NCI-H526 treated with DMSO at 0.1 percent for 48 hours (cell line): ENCODE results near the gene MED22.

Source experiments
- DNase-seq: peaks from one replicate; lab custom pipeline; 2025; lab: John Stamatoyannopoulos, UW

The MED22 gene

GRCh38 chr9:133355881-133356357 lies 8.0 kb upstream of the MED22 start:
- no peak for DNase-seq

DNA sequence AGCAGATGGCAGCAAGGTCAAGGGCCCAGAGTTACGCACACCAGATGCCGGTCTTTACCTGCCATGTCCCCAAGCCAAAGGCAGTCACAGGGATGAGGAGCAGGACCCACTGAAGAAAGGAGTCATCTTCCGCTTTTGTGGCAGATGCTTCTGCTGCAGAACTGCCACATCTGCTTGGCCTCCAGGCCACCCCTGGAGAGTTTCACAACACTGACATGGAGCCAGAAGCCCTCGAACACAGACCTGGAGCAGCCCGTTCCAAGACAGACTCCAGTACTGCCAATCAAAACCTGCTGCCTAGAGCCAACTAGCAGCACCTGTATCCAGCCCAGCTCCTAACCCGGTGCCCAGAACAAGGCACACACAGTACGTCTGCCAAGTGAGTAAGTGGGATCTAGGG lies 6.8 kb upstream of the MED22 start:
- DNase-seq = no peak

DNA sequence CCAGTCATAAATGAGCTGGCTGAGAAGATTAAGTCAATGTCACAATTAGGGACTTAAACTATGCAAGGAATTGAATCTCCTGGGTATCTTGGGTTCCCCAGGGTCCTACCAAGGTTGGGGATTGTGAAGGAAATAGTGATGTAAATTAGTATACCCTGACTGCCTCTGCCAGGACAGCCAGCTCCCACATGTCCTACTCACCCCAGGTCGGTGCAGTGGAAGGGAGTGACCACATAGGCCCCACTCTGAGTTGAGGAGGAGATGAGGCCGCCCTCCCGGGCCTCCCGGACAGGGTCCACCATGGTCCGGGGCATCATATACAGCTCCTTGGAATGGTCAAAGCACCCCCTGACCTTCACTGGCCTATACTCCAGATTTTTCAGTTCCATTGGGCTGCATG lies 5.6 kb upstream of the MED22 start:
- DNase-seq = no peak

- no peak for DNase-seq
These were observed 4.9 kb upstream of the MED22 start for GRCh38 chr9:133352635-133353340.

DNA sequence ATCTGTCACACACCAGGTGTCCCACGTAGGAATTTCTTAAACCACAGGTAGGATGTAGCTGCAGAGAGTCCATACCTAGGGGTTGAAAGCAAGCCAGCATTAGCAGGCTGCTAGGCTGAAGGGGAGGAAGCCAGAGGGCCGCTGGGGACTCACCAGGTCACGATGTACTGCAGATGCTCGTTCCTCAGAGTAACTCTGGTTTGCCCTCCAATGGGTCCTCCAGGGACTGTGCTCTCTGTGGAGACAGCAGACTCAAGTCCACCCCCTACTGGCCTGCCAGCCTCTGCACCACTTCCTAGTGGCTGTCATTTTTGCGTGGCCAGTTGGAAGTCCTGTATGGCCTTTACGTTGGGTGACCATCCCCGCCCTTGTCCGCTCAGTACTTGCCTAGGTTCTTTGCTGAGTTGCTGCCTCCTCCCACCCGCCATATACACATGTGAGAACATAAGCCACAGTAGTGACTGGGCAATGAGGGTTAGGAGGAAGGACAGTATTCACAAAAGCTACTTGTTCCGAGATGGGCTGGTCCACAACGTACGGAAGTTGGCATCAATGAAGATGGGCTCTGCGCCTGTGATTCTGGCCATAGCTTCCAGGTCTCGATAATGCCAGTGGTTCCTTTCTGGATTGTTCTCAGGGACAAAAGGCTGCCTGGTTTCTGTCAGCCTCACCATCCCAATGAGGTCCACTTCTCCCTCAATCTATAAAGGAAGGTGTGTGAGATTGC lies 4.1 kb upstream of the MED22 start:
- DNase-seq = peak; percentile 17

DNA sequence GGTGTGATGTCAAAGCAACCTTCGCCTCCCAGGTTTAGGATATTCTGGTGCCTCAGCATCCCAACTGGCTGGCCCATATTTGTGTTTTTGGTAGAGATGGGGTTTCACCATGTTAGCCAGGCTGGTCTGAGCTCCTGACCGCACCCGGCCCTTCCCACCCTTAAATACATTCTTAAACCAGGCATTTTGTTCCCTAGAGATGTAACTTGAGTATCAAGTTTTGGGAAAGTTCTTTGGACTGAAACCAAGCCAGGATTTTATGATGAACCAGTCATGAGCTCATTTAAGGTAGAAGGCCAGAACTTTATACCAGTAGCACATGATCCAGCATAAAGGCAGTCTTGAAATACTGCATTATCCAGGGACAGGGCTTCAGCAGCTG lies 3.6 kb upstream of the MED22 start:
- DNase-seq = no peak

DNA sequence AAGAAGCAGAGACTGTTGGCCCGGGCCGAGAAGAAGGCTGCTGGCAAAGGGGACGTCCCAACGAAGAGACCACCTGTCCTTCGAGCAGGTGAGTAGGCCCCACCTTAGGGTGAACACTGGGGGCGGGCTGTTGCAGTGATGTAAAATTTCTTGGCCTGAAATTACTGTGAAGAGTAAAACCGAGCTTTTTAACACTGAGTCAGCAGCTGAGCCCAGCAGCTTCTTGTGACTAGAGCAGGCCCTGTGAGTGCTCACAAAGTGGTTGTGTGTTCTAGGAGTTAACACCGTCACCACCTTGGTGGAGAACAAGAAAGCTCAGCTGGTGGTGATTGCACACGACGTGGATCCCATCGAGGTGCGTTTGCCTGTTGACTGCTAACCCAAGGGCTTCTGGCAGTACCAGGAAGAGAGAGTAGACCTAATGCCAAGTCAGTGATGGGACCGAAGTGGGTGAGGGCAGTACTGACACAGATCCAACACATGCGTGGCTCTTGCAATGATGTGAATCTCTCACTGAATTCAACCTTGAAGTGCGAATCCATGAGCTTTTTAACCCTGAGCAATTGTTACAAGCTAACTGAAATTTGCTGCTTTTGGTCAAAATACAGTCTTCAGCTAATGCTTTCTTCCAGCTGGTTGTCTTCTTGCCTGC lies 2.2 kb upstream of the MED22 start:
- no peak for DNase-seq

GRCh38 chr9:133348718-133349573 lies 1.0 kb upstream of the MED22 start:
- no peak for DNase-seq

DNA sequence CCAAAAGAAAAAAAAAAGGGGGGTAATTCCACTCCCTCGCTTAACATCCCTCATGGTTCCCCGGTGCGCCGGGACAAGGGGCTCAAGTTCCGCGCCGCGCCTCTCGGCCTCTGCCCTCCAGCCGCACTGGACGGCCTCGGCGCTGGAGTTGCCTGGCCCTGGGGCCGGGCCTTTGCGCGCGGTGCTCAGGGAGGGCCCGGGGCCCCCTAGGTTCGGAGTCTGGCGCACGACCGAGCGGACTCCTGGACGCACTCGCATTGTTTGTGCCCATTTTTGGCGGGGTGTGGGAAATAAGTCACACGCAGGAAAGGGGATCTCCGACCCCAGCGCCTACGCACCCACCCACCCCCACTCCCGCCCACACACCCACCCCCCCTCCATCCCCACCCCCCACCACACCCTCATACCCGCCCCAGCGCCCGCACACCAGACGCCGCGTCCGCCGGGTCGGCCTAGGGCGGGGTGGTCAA lies 381 bp downstream of the MED22 start:
- no peak for DNase-seq

DNA sequence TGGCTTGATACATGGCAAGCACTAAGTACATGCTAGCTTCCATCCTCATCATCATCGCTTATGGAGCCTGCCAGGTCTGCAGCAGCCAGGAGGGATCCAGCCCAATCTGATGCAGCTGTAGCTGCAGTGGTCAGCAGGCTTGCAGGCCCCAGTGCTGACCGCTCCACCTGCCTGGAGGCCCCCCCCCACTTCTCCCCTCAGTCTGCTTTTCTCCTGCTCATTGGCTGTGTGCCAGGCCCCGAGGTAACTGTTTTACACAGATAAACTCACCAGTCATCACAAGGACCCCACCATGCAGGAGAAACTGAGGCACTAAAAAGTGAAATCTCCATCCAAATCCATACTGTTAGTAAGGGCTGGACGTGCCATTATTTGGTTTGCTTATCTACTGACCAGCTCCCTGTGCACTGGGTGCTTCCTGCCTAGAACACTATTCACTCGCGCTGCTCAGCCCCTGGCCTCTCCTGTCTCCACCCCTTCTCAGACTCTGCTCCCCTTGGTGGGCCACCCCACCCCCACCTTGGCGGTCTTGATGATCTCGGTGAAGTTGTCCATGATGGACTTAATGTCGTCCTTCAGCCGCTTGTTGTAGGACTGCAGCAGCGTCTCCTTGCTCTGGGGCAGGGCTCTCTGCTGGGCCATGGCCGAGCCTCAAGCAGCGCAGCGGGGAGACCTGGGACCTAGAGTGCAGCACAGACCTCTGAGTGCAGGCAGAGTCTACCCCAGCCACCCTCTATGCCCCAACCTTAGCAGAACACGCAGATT lies 1.7 kb downstream of the MED22 start:
- no peak for DNase-seq

DNA sequence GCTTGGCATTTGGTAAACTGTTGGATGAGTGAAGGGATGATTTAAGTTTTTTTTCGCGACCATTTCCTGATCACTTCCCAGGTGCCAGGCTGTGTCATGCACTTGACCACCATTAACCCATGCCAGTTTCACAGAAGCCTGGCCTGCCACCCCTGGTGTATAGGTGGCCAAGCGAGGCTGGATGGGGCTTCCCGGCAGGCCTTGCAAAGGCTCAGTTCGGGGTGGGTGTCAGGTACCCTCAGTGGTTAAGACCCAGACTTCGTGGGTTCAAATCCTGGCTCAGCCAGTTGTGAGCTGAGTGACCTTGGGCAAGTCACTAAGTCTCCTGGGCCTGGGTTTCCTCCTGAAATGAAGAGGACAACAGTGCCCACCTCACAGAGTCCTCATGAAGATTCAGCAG lies 2.3 kb downstream of the MED22 start:
- no peak for DNase-seq

DNA sequence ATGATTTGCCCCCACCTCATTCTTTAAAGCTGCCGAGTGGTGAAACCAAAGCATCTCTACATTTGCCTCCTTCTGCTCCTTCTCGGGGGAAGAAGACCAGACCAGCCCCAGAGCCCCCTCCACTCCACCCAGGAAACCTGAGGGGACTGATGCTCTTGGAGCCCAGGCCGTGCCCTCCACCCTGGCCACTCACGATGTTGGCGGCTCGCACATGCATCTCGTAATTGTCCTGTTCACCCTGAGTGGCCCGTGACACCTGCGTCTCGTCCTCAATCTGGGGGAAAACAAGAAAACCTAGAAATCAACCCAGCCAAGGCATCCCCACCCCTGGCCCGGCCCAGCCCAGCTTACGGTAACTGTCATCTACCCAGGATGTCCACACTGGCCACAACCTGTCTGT lies 3.0 kb downstream of the MED22 start:
- no peak for DNase-seq

GRCh38 chr9:133344071-133344470 lies 3.9 kb downstream of the MED22 start:
- no peak for DNase-seq

- DNase-seq = no peak
These were observed 5.4 kb downstream of the MED22 start for GRCh38 chr9:133342570-133342969.

DNA sequence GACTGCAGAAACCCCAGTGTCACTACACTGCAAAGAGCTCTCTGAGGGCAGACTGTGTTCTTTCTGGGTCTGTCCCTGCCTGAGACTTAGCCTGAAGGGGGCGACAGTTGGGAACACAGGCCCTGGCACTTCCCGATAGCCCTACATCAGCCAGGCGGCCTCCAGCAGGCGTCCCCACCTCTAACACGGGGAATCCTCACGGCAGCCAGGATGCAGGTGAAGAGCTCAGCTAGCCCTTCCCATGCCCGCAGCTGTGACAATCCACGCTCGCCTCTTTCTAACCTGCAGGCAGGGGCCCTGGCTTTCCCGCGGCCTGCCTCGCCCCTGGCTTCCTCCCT lies 5.9 kb downstream of the MED22 start:
- DNase-seq = no peak

DNA sequence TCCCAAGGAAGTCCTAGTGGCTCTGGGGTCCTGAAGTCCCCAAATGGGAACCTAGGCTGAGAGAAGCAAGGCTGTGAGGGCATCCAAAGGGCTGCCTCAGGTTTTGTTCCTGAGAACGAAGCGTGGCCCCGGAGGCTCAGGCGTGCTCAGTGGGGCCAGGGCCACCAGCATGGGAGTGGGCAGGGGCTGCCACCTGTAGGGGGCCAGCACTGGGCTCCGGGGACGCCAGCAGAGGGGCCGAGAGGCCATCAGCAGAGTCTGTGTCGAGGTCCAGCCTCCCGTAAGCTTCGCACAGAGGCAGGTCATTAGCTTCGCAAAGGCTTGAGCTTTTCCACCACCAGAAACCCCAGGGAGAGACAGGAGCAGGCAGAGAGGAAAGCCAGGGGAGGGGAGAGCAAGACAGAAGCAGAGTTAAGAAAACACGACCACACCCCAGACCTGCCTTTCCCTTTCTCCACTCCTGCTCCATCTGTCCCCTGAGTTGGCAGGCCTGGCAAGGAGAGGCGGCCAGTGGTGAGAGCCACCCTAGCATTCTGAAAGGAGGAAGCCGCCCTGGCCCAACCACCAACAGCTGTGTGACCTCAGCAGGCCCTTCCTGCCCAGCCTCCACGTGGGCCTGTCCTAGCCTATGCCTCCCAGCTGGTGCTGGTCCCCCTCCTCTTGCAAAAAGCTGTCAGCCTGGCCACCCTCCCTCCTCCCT lies 6.4 kb downstream of the MED22 start:
- DNase-seq = no peak

GRCh38 chr9:133340916-133341315 lies 7.0 kb downstream of the MED22 start:
- DNase-seq = no peak

GRCh38 chr9:133340256-133340655 lies 7.7 kb downstream of the MED22 start:
- DNase-seq = no peak

DNA sequence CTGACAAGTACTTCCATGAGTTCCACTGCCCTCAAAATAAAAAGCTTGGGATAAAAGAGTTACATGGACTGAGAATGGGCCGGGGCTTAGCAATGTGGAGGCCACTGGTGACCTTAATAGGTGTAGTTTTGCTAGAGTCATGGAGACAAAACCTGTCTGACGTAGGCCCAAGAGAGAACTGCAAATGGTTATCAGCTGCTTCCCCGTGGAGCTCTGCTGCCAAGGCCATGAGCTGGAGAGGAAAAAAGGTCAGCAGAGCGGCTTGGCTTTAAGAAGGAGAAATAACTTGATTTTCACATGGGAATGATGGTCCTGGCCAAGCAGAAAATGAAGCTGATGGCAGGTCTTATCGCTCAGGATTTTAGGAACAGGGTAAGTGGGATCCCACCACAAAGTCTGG lies 8.3 kb downstream of the MED22 start:
- DNase-seq = no peak

GRCh38 chr9:133335924-133336811 lies 11.8 kb downstream of the MED22 start, which contains the start of gene SURF6:
Gene SURF6 (minus strand): TSS chr9:133336188. CDS start chr9:133336132, 56 bp downstream.
- DNase-seq = peak; percentile 56
